Sigmoid colon (tissue), 7 donors: ENCODE data around the gene MAPKAP1. TPM values are rescaled to one million over a fixed set of nuclear protein-coding genes. Genes with fewer than 3 reads are reported as not detected.

Experiments
- DNase-seq: peaks from one replicate; pipeline ENCODE4 v3.0.0-alpha.2; 2019
- H3K27ac ChIP-seq, 4 donors: fragments of 200-600 bp; sonication (generic); one replicate each; pipeline ENCODE4 v1.5.1; 2016 to 2019; ENCODE audit warnings: mild to moderate bottlenecking in 1 of 4
- H3K27me3 ChIP-seq, 3 donors: fragments of 200-600 bp; sonication (generic); one replicate each; pipeline ENCODE4 v1.5.1; 2019; ENCODE audit warnings: mild to moderate bottlenecking in 1 of 3
- H3K36me3 ChIP-seq, 4 donors: fragments of 200-600 bp; sonication (generic); one replicate each; pipeline ENCODE4 v1.5.1; 2016 to 2019
- H3K4me1 ChIP-seq, 4 donors: fragments of 200-600 bp; sonication (generic); one replicate each; pipeline ENCODE4 v1.5.1; 2017 to 2019
- H3K4me3 ChIP-seq, 4 donors: fragments of 200-600 bp; sonication (generic); one replicate each; pipeline ENCODE4 v1.5.1; 2017 to 2019; ENCODE audit warnings: mild to moderate bottlenecking in 2 of 4, moderate library complexity in 1 of 4
- H3K9me3 ChIP-seq, 4 donors: fragments of 200-600 bp in 3 of 4; sonication (generic) in 3 of 4; one replicate each; pipeline versions ENCODE4 v1.5.1 to v1.6.1; 2013 to 2019
- EP300 ChIP-seq, 4 donors: sonication (generic); formaldehyde crosslinking; IDR thresholded peaks; one replicate each; pipeline ENCODE4 v1.6.1; 2017; ENCODE audit warnings: antibody characterized with exemption in 4 of 4
- POLR2A ChIP-seq, 2 donors: fragments of 450-650 bp; IDR thresholded peaks; one replicate each; pipeline ENCODE4 v1.6.1; 2016; ENCODE audit warnings: antibody characterized with exemption in 2 of 2, mild to moderate bottlenecking in 2 of 2, moderate library complexity in 2 of 2
- POLR2AphosphoS5 ChIP-seq, 4 donors: sonication (generic); formaldehyde crosslinking; IDR thresholded peaks; one replicate each; pipeline ENCODE4 v1.6.1; 2017; ENCODE audit warnings: antibody characterized with exemption in 4 of 4
- WGBS, 2 donors: extraction: QIAGEN DNeasy Blood & Tissue Kit; methylation state at CpG; one replicate each; pipeline ENCODE4 v1.1.7; 2013; 5-methylcytosine and 5-hydroxymethylcytosine counted together
- intact Hi-C: fragments of 100-400 bp; cut with DNase I; formaldehyde crosslinking; loops from one replicate; pipeline ENCODE4 v1.15.1; 2023
- polyA plus RNA-seq, 3 donors: library from polyadenylated mRNA; stranded (reverse); fragments of 200-250 nt; gene quantifications; one replicate each; pipeline ENCODE4 v1.2.3, GENCODE V29; 2013
- total RNA-seq, 4 donors: library from RNA; depleted of rRNA; stranded (reverse); fragments of >200 nt; gene quantifications; one replicate each; pipeline ENCODE4 v1.1.0, GENCODE V29; 2016
- TF ChIP-seq, protein P1 (sequence below), 4 experiments: fragments of 450-650 bp in 3 of 4; fragments of 200-600 bp in 1 of 4; IDR thresholded peaks; one replicate each; pipeline ENCODE4 v1.5.1; 2016 to 2019; ENCODE audit warnings: antibody characterized with exemption in 4 of 4, mild to moderate bottlenecking in 3 of 4, moderate library complexity in 2 of 4
- donor health status: healthy with polysubstance abuse.
- donor health status: Bipolar disorder and iron deficiency.
- donor health status: healthy.

The MAPKAP1 gene
- total and polyA plus RNA-seq, 7 donors: 37.2 to 155 (median 84.3) TPM

DNA sequence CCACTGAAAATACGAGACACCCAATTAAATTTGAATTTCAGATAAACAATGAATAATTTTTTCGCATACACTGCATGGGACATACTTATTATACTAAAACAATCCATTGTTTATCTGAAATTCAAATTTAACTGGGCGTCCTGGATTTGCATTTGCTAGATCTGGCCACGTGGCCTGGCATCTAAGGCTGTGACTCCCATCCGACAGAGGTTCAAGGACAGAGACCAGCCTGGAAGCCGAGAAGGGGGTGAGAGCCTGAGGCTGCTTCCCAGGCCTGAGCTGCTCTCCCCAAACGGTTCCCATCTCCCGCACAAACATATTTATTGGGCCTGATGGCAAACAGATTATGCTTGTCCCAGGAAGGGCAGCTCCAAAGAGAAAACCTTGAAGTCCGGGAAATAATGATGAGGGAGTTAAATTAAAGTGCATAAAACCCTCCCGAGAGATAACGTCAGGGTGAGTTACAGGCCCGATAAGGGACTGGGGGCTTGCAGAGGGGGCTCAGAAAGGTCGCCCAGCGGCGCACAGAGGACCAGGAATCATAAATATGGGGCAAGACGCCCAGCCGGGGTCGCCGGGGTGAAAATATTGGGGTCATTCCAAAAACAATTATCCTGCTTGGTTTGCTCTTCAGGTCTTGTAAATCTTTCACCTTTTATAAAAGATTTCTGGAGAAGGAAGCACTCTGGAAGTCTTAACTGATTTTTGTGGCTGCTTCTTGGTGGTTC is 281.7 kb downstream of the MAPKAP1 start:
- Histone ChIP-seq H3K9me3 (no peaks in the 10 kb centered on the region), H3K36me3 (no peaks in the 10 kb centered on the region), H3K4me1 (peaks cover 0 to 18% (median 7%) of the 10 kb centered on the region in 4 donors), H3K27me3 (no peaks in the 10 kb centered on the region), H3K27ac (peak overlapping the region in 2 of 4 donors; percentile 16 to 35), H3K4me3 (no peak overlapping the region)
- no peak for DNase-seq
- intact Hi-C loops: no loop called here
- 48 to 77% methylated on average over 19 of the region's 19 CpGs for WGBS, 2 donors
- TF ChIP-seq EP300 (IDR thresholded peaks at IDR 0.05) (no peak), POLR2AphosphoS5 (IDR thresholded peaks at IDR 0.05) (no peak), POLR2A (IDR thresholded peaks at IDR 0.05) (no peak)
- TF ChIP-seq, protein P1, sequence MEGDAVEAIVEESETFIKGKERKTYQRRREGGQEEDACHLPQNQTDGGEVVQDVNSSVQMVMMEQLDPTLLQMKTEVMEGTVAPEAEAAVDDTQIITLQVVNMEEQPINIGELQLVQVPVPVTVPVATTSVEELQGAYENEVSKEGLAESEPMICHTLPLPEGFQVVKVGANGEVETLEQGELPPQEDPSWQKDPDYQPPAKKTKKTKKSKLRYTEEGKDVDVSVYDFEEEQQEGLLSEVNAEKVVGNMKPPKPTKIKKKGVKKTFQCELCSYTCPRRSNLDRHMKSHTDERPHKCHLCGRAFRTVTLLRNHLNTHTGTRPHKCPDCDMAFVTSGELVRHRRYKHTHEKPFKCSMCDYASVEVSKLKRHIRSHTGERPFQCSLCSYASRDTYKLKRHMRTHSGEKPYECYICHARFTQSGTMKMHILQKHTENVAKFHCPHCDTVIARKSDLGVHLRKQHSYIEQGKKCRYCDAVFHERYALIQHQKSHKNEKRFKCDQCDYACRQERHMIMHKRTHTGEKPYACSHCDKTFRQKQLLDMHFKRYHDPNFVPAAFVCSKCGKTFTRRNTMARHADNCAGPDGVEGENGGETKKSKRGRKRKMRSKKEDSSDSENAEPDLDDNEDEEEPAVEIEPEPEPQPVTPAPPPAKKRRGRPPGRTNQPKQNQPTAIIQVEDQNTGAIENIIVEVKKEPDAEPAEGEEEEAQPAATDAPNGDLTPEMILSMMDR (IDR thresholded peaks at IDR 0.05): no peak

DNA sequence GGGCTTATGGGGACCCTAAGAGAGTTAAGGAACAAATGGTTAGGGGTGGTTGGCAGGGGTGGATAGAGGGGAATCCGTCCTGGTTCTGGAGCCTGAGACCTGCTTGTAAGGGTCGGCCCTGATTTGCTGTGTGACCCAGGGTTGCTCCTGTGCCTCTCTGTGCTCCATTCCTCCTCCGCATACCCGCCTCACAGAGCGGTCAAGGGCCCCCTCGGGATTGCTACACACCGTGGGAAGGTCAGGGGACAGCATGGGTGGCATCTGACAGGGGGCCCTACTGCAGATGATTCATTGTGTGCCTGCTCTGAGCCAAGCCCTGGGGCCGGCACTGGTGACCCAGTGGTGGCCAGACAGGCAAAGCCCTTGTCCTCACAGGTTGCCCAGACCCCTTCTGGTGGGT is 283.0 kb downstream of the MAPKAP1 start:
- no peaks in the 10 kb centered on the region for H3K36me3 ChIP-seq
- intact Hi-C loops: no loop called here
- peaks cover 0 to 18% (median 7%) of the 10 kb centered on the region in 4 donors for H3K4me1 ChIP-seq
- H3K9me3 ChIP-seq: no peaks in the 10 kb centered on the region
- H3K27me3 ChIP-seq: no peaks in the 10 kb centered on the region
- WGBS, 2 donors: 93 to 94% methylated on average over 8 of the region's 8 CpGs
- H3K4me3 ChIP-seq: no peak overlapping the region
- no peak for DNase-seq
- TF ChIP-seq, protein P1 (IDR thresholded peaks at IDR 0.05): no peak
- TF ChIP-seq EP300 (IDR thresholded peaks at IDR 0.05): no peak
- TF ChIP-seq POLR2AphosphoS5 (IDR thresholded peaks at IDR 0.05): no peak
- no peak for TF ChIP-seq POLR2A (IDR thresholded peaks at IDR 0.05)
- H3K27ac ChIP-seq: no peak overlapping the region

DNA sequence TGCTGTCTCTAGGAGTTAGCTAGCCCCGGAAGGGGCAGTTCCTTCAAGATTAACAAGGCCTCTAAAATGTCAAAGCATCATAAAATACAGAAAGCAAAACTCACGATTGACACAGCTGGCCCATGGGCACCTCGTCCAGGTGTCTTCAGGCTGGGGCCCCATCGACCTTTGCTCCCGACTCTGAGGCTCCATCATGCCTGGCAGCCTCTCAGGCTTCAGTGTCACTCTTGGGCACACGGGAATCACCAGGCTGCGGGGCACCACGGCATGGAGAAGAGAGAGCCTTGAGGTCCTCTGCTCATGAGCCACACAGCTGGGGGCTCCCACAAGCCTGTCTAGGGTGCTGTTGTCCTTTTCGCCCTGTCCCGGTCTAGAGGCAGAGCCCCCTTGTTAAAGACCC is 284.2 kb downstream of the MAPKAP1 start:
- WGBS, 2 donors: 34 to 75% methylated on average over 10 of the region's 10 CpGs
- H3K4me3 ChIP-seq: no peak overlapping the region
- no peaks in the 10 kb centered on the region for H3K27me3 ChIP-seq
- no peaks in the 10 kb centered on the region for H3K36me3 ChIP-seq
- H3K4me1 ChIP-seq: peaks cover 0 to 9% (median 7%) of the 10 kb centered on the region in 4 donors
- intact Hi-C loops: no loop called here
- DNase-seq: no peak
- H3K27ac ChIP-seq: no peak overlapping the region
- H3K9me3 ChIP-seq: no peaks in the 10 kb centered on the region
- TF ChIP-seq POLR2AphosphoS5 (IDR thresholded peaks at IDR 0.05) (no peak), EP300 (IDR thresholded peaks at IDR 0.05) (no peak), POLR2A (IDR thresholded peaks at IDR 0.05) (no peak)
- TF ChIP-seq, protein P1 (IDR thresholded peaks at IDR 0.05): no peak

DNA sequence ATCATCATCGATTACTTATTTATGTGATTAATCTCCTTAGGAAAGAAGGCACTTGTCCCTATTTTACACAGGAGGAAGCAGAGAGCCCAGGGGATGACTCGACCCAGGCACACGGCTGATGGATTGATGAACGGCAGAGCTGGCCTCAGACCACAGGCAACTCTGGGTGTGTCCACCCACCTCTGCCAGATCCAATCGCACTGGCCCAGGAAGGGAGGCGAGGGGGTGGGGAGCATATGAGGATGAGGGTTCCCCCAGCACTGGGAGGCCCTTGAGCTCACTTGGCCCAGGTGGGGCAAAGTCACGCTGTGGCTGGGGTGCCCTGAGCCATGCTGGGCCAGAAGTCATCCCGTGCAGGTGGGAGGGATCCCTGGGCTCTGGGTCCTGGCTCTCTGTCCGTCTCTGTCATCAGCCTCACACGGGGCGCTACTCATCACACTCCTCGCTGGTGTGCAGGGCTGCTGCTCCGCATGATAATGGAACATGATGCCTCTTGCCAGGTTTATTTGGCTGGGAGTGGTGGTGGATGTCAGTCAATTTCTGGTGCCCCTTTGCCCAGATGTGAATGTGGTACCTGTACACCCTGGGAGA is 285.3 kb downstream of the MAPKAP1 start:
- Histone ChIP-seq H3K4me3 (no peak overlapping the region), H3K27ac (no peak overlapping the region), H3K9me3 (no peaks in the 10 kb centered on the region), H3K4me1 (peaks cover 0 to 8% (median 7%) of the 10 kb centered on the region in 4 donors), H3K27me3 (no peaks in the 10 kb centered on the region), H3K36me3 (no peaks in the 10 kb centered on the region)
- no peak for DNase-seq
- intact Hi-C loops: no loop called here
- WGBS, 2 donors: 91 to 93% methylated on average over 13 of the region's 13 CpGs
- TF ChIP-seq EP300 (IDR thresholded peaks at IDR 0.05) (no peak), POLR2A (IDR thresholded peaks at IDR 0.05) (no peak), POLR2AphosphoS5 (IDR thresholded peaks at IDR 0.05) (no peak)
- TF ChIP-seq, protein P1 (IDR thresholded peaks at IDR 0.05): no peak
